NOMO-1 (cell line): ENCODE data around the gene GDPD5.
A peak's percentile ranks its signal among the peaks of the same experiment; 100 is the strongest.

Experiments
- DNase-seq, 2 experiments: peaks; one replicate each; lab custom pipeline; 2025; ENCODE audit not compliant: unreplicated experiment in 2 of 2; lab: John Stamatoyannopoulos, UW

The GDPD5 gene

DNA sequence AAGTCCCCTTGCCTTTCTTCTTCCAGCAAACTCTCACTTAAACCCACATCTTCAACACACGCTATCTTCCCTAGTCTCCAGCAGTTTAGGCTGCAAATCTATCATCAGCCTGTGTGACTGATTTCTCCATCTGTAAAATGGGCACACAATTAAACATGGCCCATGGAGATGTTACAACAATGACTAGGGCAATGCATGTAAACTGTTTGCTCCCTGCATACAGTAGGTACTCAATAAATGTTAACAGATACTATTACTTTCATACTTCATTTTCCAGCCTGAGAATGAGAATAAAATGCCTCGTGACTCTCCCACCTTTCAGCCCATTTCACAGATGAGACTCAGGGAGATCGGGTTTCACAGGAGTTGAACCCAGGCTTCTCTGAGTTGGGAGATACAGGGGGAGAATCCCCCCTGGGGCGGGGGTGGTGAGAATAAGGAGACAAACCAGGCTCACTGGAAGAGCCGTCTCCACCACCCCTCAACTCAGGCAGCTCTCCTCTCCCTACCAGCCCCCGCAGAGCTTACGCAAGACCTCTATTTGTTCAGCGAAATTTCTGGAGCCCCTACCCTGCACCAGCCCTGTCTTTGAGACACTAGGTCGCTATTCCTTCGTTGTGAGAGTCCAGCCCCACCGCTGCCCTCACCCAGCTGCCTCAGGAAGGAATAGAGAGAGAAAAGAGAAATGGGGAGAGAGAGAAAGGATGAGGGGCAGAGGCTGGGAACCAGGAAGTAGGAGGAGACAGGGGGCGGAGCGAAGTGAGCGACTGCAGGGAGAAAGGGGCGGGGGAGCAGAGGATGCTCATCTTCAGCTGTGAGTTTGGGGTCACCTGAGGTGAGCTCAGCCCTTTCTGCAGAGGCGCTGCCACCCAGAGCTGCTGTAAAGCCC, 50.6 kb downstream of the GDPD5 start:
- peak; percentile 56 to 67 for DNase-seq

DNA sequence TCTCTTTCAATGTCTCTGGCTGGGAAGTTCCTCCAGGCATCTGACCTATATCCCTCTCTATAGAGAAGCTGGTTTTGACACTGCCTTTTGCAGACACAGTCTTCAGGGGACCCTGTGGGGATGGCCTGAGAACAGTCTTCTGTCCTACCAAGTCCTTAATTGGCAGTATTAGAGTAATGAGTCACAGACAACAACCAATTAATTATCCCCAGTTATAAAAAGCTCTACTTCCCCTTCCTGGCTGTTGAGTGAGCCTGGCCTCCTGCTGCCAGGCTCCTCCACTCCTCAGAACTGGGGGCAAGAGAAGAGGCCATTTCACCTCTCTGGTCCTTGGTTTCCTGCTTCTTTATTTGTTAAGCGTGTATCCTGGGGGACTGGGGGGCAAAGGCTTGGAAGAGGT, 51.5 kb downstream of the GDPD5 start:
- DNase-seq = peak; percentile 81 to 84

DNA sequence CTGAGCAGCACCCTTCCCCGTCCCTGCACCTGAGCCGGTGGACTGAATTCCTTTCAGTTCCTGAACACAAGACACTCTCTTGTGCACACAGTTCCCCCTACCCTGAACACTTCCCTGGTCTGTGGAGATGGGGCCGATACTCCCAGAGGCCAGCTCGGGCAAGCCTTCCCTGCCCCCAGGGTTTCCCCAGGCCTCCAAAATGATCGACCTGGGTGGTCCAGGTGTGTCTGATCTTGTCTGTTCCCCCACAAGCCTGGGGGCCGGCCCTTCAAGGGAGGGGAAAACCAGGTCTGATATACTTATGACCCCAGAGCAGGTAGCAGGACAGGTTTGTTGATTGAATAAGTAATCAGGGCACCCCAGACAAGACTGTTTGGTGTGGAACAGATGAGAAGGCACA, 52.1 kb downstream of the GDPD5 start:
- no peak for DNase-seq

DNA sequence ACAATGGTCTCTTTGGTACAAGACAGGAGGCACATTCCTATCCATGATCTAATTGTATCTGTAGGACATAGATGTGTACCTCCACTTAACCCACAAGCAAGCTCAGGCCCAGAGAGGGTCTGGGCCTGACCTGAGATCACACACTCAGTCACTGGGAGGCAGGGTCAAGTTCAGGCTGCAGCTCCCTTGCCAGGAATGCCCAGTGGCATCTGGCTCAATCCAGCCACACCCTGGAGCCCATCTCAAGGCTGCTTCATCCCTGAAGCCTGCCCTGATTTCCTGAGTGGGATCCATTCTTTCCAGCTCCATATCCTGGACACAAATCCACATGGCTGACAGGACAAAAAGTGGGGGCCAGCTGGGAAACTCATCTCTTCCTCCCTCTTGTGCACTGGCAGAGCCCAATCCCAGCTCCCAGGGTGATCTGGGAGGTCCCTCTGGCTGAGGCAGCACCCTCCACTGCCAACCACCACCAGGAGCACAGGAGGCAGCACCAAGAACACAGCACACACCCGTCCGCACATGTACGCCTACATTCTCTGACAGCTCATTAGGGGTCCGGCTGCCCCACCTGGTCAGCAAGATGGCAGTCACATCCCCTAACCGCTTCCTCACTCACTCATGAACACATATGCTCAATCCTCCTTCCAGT, 53.5 kb downstream of the GDPD5 start:
- no peak for DNase-seq

DNA sequence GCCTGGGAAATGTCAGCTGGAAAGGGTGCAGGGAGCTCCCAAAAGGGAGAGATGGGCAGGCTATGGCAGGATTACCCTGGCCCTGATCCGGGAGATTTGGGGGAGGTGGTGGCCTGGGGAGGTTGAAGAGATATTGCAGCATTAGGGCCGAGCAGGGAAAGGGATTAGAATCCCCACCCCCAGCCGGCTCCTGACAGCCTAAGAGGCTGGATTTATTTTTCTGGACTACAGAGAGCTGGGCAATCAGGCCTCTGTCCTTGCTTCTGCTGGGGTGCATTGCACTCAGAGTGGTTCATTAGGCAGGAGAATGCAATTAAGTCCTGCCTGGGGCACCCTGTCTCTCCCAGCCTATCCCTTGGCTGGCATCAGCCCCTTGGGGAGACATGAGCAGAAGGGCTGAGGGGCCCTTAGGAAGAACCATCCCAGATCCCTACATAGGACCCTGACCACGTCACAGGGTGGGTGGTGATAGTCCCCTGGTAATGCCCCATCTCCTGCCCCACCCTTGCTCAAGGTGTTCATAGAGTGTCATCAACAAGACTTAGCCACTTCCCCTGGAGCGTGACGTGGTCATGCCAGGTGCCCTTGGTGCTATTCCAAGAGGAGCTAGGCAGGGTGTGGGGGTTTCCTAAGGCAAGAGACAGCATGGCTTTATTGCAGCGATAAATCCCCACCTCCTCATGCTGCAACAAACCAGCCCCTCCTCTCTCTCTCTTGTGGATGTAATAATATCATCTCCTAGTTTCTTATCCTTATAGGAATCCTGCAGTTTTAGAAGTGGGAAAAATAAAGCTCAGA, 54.4 kb downstream of the GDPD5 start:
- DNase-seq = no peak

DNA sequence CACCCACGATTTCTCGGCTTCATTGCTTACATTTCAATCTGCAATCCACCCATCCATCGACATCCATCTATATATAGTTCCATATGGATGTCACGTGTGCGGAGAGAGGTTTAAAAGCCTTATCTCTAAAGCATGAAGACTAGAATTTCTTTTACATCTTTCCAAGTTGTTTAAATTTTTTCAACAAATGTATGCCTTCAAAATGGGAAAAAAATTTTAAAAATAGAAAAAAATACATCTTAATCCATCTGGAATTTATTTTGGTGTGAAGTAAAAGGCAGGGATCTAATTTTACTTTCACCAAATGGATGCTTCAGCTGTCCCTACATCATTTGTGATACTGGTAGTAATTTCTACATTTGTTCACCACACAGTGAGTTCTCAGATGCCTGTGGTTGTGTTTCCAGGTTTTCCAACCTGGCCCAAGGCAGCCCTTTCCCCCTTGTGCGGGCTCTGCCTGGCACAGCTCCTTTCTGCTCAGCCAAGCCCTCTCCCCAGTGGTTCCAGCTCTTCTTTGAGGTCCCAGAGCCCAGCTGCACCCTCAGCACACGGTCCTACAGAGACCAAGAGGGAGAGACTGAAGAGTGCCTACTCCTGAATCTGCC, 55.2 kb downstream of the GDPD5 start:
- DNase-seq = no peak

DNA sequence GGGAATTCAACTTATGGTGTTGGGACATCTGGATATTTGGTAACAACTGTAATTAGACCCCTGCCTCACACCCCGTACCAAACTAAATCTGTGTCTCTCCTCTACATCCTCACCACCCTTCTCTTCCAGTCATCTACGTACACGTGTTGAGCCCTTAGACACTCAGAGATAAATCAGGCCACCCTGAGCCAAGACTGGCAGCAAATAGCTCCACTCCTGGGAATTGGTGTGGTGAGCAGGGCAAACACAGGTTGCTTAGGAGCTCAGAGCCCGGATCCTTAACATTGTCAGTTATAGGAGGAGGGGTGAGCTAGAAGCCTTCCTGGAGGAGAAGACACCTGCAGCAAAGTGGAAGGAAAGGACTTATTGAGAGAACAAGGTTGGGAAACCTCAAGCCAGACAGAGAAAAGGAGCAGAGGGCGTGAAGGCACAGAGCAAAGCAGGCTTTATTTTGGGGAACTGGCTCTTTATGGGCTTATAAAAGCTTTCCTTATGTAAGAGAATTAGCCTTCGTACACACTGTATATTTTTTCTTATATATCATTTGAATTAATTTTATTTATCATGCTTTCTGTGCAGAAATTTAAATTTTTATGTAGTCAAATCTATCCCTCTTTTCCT, 55.8 kb downstream of the GDPD5 start:
- DNase-seq = peak in 1 of 2 experiments; percentile 24

DNA sequence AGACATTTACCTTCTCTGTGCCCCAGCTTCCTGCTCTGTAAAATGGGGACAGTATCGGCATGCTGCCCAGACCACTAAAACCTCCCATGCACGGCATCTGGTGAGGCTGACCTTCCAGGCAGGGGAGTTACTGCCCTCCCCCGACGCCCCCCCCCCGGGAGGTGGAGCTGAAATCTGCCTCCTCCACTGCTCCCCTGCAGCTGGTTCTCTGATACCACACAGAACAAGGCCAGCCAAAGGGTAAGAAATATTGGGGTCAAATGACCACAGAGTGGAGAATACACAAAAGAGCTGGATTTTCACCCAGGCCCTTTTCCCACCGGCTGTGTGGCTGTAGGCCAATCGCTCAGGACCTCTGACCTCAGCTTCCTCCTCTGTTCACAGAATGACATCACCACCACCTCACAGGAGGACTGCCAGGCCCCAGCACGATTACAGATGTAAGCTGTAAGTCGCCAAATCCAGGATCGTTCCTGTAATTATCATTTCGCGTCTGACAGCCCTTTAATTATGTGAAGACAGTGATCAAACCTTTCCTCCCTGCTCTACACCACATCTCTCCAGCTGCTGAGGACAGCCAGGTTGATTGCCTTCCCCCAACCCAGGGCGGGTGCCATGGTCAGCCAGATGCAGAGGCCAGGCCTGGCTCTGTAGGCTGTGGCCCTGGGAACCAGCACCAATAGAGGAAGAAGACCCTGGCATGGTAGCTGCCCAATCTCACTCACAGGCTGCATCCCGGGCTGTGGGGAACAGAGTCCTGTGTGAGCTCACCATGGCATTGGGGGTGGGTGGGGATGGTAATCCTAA, 57.0 kb downstream of the GDPD5 start:
- DNase-seq = no peak

DNA sequence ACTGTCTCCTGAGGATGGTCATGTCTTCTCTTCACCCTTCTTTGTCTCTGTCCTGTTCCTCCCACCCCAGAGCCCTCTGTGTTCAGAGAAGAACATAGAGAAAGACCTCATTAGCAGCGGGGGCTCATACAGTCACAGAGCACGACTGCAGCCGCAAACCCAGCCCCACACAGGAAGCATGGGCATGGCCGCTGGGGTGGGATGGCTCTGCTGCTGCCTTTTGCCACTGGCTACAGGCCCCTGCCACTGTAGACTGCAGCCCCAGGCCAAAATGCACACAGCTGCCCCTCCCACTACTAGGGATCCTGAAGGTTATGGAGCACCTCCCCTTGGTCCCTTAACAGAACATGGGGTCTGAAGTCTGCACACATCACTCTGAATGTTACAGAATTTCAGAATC, 57.9 kb downstream of the GDPD5 start:
- no peak for DNase-seq

DNA sequence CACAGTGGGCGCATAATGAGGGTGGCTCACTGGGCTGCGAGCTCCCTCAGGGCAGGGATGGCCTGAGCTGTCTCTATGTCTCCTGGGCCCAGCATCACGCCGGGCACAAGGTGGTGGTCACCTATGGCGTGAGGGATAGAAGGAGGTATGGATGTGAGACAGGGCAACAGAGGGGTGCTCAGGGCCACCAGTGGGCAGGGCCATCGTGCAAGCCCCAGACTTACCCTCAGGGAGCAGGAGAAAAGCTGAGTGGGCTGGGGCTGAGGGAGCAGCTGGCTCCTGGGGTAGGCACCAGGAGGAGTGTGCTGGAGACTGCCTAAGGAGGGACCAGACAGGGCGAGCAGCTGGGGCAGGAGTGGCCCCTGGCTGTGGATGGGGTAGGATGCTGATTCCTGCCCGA, 58.4 kb downstream of the GDPD5 start:
- no peak for DNase-seq

DNA sequence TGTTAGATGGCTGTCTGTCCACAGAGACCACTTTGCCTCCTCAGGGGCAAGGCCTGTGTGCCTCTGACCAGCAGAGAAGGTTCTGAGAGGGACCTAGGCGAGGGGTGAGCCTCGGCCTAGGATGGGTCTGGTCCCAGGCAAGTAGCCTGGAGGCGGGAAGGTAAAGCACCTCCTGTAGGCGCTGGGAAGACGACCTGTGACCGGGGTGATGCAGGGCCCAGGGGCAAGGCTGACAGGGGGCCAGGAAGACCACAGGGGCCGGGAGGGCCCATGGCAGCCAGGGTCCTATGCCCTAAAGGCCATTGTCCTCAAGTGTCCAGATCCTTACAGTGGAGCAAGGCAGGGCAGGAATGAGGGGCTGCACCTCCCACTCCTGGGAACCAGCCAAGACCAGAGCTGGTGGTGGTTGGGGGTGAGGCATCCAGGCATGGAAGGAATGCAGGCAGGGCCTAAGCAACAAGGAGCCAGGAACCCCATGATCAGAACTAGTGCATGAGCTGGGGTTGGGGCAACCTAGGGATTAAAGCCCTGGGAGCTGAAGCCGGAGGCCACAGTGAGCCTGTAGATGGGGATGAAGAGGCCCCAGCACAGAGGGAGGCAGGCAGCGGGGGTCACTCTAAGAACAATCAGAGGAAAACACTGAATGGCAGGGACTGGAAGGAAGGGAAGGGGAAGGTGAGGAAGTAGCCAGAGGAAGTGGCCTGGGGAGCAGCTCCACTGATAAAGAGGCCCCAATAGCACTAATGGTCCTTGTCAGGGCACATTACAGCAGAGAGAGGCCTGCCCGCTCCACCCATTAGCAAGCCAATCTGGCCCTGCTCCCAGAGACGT, 59.8 kb downstream of the GDPD5 start:
- DNase-seq = no peak

DNA sequence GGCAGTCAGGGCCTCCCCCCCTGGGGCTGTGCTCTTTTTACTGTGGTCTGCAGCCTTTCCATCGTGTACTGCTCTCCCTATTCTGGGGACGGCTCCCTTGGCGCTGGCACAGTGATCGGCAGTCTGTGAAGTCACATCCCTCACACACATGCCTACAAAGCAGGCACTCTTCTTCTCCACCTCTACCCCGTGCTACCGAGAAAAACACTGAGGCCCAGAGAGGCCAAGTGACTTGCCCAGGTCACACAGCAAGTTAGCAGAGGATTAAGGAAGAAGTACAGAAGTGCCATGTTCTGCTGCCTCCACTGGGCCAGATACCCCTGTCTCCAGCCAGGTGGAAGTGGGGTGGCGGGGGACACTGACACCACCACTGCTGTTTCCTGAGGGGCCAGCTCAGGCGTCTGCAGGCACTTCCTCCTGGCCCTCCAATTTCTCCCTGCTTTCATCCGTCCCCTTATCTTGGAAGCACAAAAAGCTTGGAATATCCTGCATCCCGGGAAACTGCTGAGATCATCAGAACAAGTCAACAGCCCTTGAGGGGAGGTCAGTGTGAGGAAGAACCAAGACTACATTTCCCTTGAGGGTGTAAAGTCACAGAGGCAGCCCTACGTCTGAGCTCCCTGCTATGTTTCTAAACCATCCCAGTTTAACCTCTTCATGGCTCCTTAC, 62.5 kb downstream of the GDPD5 start:
- DNase-seq = no peak

DNA sequence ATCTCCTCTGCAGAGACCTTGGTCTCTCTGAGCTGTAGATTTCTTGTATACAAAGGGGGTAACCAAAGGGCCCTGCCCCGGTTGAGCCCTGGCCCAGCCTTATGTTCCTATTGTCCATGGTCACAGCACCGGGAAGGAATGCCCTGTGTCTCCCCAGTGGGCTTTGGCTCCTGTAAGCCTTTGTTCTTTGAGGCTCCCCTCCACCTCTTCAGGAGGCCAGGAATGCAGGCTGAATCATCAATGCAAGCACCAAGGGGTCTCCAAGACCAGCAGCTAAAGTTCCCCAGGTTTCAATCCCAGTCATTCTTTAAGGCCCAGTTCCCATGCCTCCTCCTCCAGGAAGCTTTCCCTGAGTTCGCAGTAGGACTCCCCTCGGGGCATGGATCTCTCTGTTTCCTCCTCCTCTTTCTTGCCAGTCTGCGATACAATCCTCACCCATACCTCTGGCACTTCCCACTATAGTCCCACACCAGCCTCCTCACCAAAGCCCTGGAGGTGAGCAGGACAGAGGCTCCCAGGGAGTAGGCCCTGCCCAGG, 63.6 kb downstream of the GDPD5 start:
- no peak for DNase-seq

DNA sequence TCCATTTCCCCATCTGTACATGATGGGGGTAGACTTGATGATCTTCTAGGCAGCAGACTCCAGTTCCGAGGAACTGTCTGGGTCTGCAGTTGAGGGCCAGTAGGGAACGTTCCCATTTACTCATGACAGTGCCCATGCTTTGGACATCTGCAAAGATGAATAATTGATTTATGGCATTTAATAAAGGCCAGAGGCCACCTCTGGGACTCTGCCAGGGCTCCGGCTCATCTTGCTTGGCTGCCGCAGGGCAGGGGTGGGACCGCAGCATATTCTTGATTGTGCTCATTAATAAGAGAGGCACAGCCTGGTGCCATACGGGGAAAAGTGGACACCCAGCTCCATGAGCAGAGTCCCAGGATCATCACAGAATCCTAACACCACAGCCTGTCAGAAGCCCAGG, 64.6 kb downstream of the GDPD5 start:
- no peak for DNase-seq

DNA sequence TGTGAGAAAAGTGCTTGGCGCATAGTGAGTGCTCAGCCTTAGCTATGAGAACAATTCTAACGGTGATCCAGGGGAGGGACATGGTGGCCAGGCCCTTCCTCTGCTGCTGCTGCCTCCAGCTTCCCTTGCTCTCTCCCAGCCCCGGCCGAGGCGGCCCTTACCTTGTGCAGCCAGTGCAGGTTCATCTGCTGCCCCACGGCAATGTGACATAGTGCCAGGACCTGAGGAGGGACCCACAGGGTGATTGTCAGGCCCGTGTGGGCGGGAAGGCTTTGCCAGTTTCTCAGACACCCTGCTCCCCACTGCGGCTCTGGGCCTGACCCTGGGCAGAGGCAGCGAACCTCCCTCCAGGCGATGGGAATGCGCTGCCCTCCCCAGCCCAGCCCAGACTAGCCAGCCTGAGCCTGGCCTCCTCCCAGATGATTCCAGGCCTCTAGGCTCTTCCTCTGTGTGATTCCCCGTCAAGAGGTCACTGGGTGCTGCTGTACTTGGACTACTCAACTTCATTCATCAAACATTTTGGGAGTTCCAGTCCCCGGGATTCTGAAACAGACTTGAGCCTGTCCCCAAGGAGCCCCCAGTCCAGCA, 69.1 kb downstream of the GDPD5 start:
- DNase-seq = no peak

DNA sequence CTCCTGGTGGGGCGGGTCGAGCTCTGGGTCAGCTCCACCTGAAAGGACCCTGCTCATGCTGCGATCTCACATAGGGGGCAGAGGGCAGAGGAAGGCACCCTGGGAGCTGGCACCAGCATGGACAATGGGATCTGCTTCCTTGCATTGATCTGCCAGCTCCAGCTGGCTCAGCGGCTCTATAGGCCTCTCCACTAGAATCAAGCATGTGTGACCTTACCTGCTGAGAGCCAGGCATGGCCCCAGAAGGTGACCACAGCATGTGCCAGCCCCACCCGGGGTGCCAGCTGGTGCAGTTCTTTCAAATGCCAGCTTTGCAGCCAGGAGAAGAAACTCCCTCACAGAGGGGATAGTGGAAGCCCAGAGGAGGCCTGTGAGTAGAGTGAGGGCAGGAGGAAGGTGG, 70.8 kb downstream of the GDPD5 start:
- no peak for DNase-seq

DNA sequence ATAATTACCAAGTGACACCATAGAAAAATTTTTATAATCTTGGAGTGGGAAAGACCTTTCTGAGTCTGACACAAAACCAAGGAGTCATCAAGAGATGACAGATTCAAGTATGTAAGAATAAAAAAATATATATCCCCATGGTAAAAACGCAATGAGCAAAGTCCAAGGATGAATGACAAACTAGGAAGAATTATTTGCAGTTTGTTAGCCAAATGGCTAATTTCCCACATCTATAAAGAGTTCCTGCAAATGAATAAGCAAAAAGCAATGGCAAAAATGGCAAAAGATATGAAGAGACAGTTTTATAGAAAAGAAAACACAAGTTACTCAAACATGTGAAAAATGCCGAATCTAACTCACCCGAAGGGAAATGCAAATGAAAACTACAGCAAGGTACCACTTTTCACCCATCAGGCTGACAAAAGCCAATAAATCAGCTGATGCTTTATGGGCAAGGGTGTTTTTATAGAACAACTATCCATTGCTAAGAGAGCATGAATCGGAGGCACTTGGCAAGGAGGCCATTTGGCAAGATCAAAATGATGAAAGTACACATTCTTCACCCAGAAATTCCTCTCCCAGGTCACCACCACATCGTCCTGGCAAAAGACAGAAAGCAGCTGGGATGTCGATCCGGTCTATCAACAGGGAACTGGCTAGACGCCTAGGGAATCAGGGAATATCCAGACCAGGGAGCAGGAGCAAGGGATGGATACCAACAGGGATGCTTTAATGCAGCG, 71.7 kb downstream of the GDPD5 start:
- DNase-seq = no peak
